Spleen (tissue), 11 donors: Measurements from ENCODE around the gene UMPS. TPM values are rescaled to one million over a fixed set of nuclear protein-coding genes. Genes with fewer than 3 reads are reported as not detected.
"Not testable (repeated sequence)": the region's sequence is repeated elsewhere in the genome, so short reads cannot be mapped to it uniquely, and the experiment has no call there.

ENCODE experiments used
- DNase-seq: peaks from one replicate; pipeline ENCODE4 v3.0.0-alpha.2; 2020
- H3K27ac ChIP-seq, 8 donors: fragments of 200-600 bp; sonication (generic) in 7 of 8; 1 replicate in 4 of 8; 2 replicates in 4 of 8; pipeline versions ENCODE4 v1.5.0 to v1.8.0; 2016 to 2021; ENCODE audit warnings: inconsistent platforms in 4 of 8, mild to moderate bottlenecking in 4 of 8, moderate library complexity in 1 of 8
- H3K27me3 ChIP-seq, 7 donors: fragments of 200-600 bp; sonication (generic) in 6 of 7; replicated peaks in 1 of 7; 1 replicate in 4 of 7; 2 replicates in 3 of 7; pipeline versions ENCODE4 v1.5.0 to v1.8.0; 2016 to 2021; ENCODE audit warnings: inconsistent platforms in 3 of 7, mild to moderate bottlenecking in 1 of 7
- H3K36me3 ChIP-seq, 6 donors: fragments of 200-600 bp; sonication (generic) in 5 of 6; 1 replicate in 4 of 6; 2 replicates in 2 of 6; pipeline versions ENCODE4 v1.5.0 to v1.8.0; 2016 to 2021; ENCODE audit warnings: inconsistent platforms in 2 of 6
- H3K4me1 ChIP-seq, 6 donors: fragments of 200-600 bp; sonication (generic) in 5 of 6; 1 replicate in 3 of 6; 2 replicates in 3 of 6; pipeline versions ENCODE4 v1.5.0 to v1.8.0; 2016 to 2021; ENCODE audit warnings: inconsistent platforms in 3 of 6
- H3K4me3 ChIP-seq, 8 donors: fragments of 200-600 bp; sonication (generic) in 7 of 8; 1 replicate in 4 of 8; 2 replicates in 4 of 8; pipeline versions ENCODE4 v1.5.0 to v1.8.0; 2016 to 2021; ENCODE audit warnings: inconsistent platforms in 4 of 8, mild to moderate bottlenecking in 4 of 8, moderate library complexity in 2 of 8
- H3K9me3 ChIP-seq, 8 donors: fragments of 200-600 bp; sonication (generic) in 7 of 8; 1 replicate in 4 of 8; 2 replicates in 4 of 8; pipeline versions ENCODE4 v1.5.0 to v1.8.0; 2016 to 2021; ENCODE audit warnings: inconsistent platforms in 4 of 8
- CTCF ChIP-seq, 11 experiments: fragments of 200-600 bp in 7 of 11; fragments of 450-650 bp in 4 of 11; sonication (generic) in 4 of 11; IDR thresholded peaks in 8 of 11; conservative IDR thresholded peaks in 3 of 11; 1 replicate in 7 of 11; 2 replicates in 4 of 11; pipeline versions ENCODE4 v1.4.0 to v1.8.0; 2016 to 2021; ENCODE audit warnings: antibody characterized with exemption in 11 of 11, inconsistent platforms in 4 of 11, mild to moderate bottlenecking in 1 of 11
- POLR2A ChIP-seq, 3 donors: fragments of 450-650 bp; IDR thresholded peaks; one replicate each; pipeline ENCODE4 v1.5.1; 2017; ENCODE audit warnings: antibody characterized with exemption in 3 of 3, mild to moderate bottlenecking in 1 of 3
- POLR2AphosphoS5 ChIP-seq, 3 donors: sonication (generic); formaldehyde crosslinking; IDR thresholded peaks; one replicate each; pipeline ENCODE4 v1.5.1; 2017; ENCODE audit warnings: antibody characterized with exemption in 3 of 3
- WGBS, 5 donors: extraction: QIAGEN DNeasy Blood & Tissue Kit in 3 of 5; methylation state at CpG; one replicate each; pipeline versions ENCODE4 v1.1.5 to v1.1.7; 2013 to 2018; 5-methylcytosine and 5-hydroxymethylcytosine counted together
- intact Hi-C: fragments of 100-400 bp; cut with DNase I; formaldehyde crosslinking; loops from one replicate; pipeline ENCODE4 v1.15.0; 2023; ENCODE audit warnings: low total_unique reads
- polyA plus RNA-seq, 3 donors: library from polyadenylated mRNA; stranded (reverse); fragments of 200-250 nt; gene quantifications; one replicate each; pipeline ENCODE4 v1.2.1, GENCODE V29; 2013
- total RNA-seq, 7 donors: library from RNA; depleted of rRNA in 3 of 7; stranded (reverse); fragments of >200 nt in 3 of 7; fragmentation: NEBNext Ultra II Directional in 4 of 7; extraction: Animal tissue kit (Norgen Biotek cat#: 25700) in 4 of 7; gene quantifications; one replicate each; pipeline versions ENCODE4 v1.1.0 to v1.2.1, GENCODE V29; 2016 to 2021
- donor health status: healthy with polysubstance abuse.
- donor health status: DM: no; HTN: no; CAD: no; lungs with moderate emphysema.
- donor health status: DM: no; HTN: no; CAD: no.
- donor health status: Bipolar disorder and iron deficiency.
- donor health status: healthy.
- donor health status: DM: no; HTN: no; CAD: no.
- donor health status: DM: yes; HTN: yes; CAD: no.

UMPS gene
- total and polyA plus RNA-seq, 10 donors = 11.2 to 41.8 (median 26.4) TPM

DNA sequence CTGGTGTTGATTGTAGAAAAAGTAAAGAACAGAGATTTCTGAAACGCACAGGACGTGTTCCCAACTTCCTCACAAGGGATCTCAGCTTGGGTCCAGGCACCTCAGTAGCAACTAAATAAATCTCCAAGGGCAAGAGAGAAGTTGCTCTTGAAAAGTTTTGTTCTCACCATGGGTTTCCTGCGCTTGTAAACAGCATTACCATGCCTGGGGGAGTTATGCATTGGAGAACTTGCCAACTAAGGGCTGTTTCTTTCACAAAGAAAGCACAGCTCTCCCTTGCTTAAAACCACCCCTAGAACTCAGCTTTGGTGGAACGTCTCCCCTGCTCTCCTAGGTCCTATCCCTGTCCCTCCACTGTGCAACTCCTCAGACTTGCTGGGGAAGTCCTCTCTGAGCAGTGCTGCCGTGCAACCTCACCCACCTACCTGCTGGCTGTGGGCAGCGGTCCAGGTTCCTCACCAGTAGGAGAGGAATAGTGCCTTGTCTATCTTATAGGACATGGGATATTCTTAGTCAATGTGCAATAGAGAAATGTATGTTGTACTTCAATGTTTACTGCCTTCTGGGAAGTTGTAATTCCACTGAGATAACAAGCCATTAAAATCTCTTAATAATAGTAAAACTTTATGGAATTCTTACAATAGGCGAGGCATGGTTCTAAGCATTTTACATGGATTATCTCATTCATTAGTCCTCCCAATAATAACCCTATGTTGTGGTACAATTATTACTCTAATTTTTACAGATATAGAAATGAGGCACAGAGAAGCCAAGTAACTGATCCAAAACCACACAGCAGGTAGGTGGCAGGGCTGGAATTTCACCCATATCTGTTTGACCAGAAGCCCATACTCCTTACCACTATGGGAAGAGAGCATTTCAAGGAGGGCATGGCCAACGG lies 51.5 kb downstream of the UMPS start:
- DNase-seq = peak; percentile 58
- 59 to 80% (median 72%) methylated on average over 8 of the region's 8 CpGs for WGBS, 5 donors
- no peak overlapping the region for H3K4me3 ChIP-seq
- H3K9me3 ChIP-seq = no peaks in the 10 kb centered on the region
- intact Hi-C loops = no loop called here
- no peak for TF ChIP-seq CTCF (IDR thresholded peaks at IDR 0.05 in 8 of 11, conservative IDR thresholded peaks at IDR 0.05 in 3 of 11)
- TF ChIP-seq POLR2A (IDR thresholded peaks at IDR 0.05) = no peak
- no peak for TF ChIP-seq POLR2AphosphoS5 (IDR thresholded peaks at IDR 0.05)
- no peaks in the 10 kb centered on the region for H3K36me3 ChIP-seq
- H3K27ac ChIP-seq = peak overlapping the region in 7 of 8 donors; percentile 23 to 76 (median 59)
- H3K27me3 ChIP-seq = no peaks in the 10 kb centered on the region
- H3K4me1 ChIP-seq = peaks cover 0 to 43% (median 27%) of the 10 kb centered on the region in 6 donors

DNA sequence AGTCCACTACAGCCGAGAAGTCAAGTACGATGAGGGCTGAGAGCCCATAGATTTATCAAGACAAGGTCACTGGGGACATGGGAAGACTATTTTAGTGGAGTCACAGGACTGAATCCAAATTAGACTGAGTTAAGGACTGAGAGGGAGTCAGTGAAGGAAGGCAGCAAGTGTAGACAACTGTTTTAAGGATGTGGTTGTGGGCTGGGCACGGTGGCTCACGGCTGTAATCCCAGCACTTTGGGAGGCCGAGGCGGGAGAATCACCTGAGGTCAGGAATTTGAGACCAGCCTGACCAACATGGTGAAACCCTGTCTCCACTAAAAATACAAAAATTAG lies 52.1 kb downstream of the UMPS start:
- H3K27me3 ChIP-seq, H3K36me3 ChIP-seq, H3K27ac ChIP-seq, intact Hi-C loops, H3K4me3 ChIP-seq, H3K9me3 ChIP-seq: not testable (repeated sequence)
- DNase-seq = peak; percentile 42
- peaks cover 0 to 46% (median 27%) of the 10 kb centered on the region in 6 donors for H3K4me1 ChIP-seq
- WGBS, 5 donors = 65 to 80% (median 75%) methylated on average over 6 of the region's 6 CpGs

GRCh38 chr3:124783696-124784095 lies 53.4 kb downstream of the UMPS start:
- DNase-seq = peak; percentile 6
- H3K27ac ChIP-seq = no peak overlapping the region

DNA sequence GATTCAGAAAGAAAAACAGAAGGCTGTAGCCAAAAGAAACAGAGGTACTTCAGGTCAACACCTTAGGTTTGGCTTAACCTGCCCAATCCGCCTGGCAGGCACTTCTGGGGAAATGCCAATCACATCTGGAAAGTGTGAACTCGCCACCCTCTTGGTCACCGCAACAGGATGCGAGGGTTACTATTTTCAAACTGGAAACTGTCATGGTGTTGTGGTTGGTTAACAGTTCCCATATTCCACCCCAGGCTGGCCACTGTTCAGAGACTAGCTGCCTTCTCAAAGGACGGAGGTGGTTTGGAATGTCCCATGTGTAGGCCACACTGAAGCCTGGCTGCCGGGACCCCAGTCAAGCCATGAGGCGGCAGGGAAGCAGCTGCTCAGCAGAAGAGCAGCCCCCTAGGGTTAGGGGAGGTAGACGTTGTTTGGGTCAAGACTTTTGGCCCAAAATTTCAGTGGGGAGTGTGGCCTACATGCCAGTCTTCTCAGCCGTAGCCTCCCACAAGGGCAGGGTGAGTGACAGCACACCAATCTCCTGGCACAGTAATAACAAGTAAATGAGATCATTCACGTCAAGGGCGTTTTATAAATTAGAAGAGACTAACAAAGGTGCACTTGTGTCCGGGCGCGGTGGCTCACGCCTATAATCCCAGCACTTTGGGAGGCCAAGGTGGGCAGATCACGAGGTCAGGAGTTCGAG lies 54.6 kb downstream of the UMPS start:
- 65 to 73% (median 70%) methylated on average over 16 to 17 of the region's 17 CpGs for WGBS, 5 donors
- Histone ChIP-seq H3K4me1 (peaks cover 0 to 33% (median 18%) of the 10 kb centered on the region in 6 donors), H3K36me3 (no peaks in the 10 kb centered on the region), H3K9me3 (no peaks in the 10 kb centered on the region), H3K27ac (no peak overlapping the region), H3K4me3 (no peak overlapping the region), H3K27me3 (no peaks in the 10 kb centered on the region)
- intact Hi-C loops = no loop called here
- peak; percentile 53 for DNase-seq
- no peak for TF ChIP-seq POLR2AphosphoS5 (IDR thresholded peaks at IDR 0.05)
- no peak for TF ChIP-seq CTCF (IDR thresholded peaks at IDR 0.05 in 8 of 11, conservative IDR thresholded peaks at IDR 0.05 in 3 of 11)
- TF ChIP-seq POLR2A (IDR thresholded peaks at IDR 0.05) = no peak

More at GRCh38 chr3:124783696-124784095, 53.4 kb downstream of the UMPS start:
- Histone ChIP-seq H3K27me3 (no peaks in the 10 kb centered on the region), H3K4me3 (no peak overlapping the region), H3K9me3 (no peaks in the 10 kb centered on the region), H3K36me3 (no peaks in the 10 kb centered on the region), H3K4me1 (peaks cover 0 to 35% (median 21%) of the 10 kb centered on the region in 6 donors)
- no peak for TF ChIP-seq POLR2A (IDR thresholded peaks at IDR 0.05)
- TF ChIP-seq CTCF (IDR thresholded peaks at IDR 0.05 in 8 of 11, conservative IDR thresholded peaks at IDR 0.05 in 3 of 11) = no peak
- 70 to 88% (median 77%) methylated on average over 4 of the region's 4 CpGs for WGBS, 5 donors
- intact Hi-C loops = no loop called here
